Smooth muscle cell (in vitro differentiated cells): Measurements from ENCODE around the gene PIP5K1B. TPM values are rescaled to one million over a fixed set of nuclear protein-coding genes. Genes with fewer than 3 reads are reported as not detected.

ENCODE experiments used
- DNase-seq: peaks from one replicate; lab custom pipeline; 2025; ENCODE audit not compliant: unreplicated experiment; lab: John Stamatoyannopoulos, UW
- H2AFZ ChIP-seq: fragments of 200-600 bp; sonication (generic); 2 replicates; pipeline ENCODE4 v1.6.0; 2016; ENCODE audit warnings: antibody characterized with exemption, low read depth, mild to moderate bottlenecking
- H3F3A ChIP-seq: fragments of 200-600 bp; sonication (generic); 2 replicates; pipeline ENCODE4 v1.6.0; 2017; ENCODE audit warnings: antibody characterized with exemption, low read depth
- H3K27ac ChIP-seq: fragments of 200-600 bp; sonication (generic); 2 replicates; pipeline ENCODE4 v1.5.1; 2016; ENCODE audit warnings: low read depth, mild to moderate bottlenecking
- H3K27me3 ChIP-seq: fragments of 200-600 bp; sonication (generic); 2 replicates; pipeline ENCODE4 v1.6.1; 2016; ENCODE audit warnings: low read depth, mild to moderate bottlenecking
- H3K36me3 ChIP-seq: fragments of 200-600 bp; sonication (generic); 2 replicates; pipeline ENCODE4 v1.5.1; 2016; ENCODE audit warnings: low read depth
- H3K4me1 ChIP-seq: fragments of 200-600 bp; sonication (generic); 2 replicates; pipeline ENCODE4 v1.5.1; 2016; ENCODE audit warnings: low read depth
- H3K4me2 ChIP-seq: fragments of 200-600 bp; sonication (generic); 2 replicates; pipeline ENCODE4 v1.6.0; 2016; ENCODE audit warnings: mild to moderate bottlenecking
- H3K4me3 ChIP-seq: fragments of 200-600 bp; sonication (generic); 2 replicates; pipeline ENCODE4 v1.5.1; 2016; ENCODE audit warnings: mild to moderate bottlenecking
- H3K79me2 ChIP-seq: fragments of 200-600 bp; sonication (generic); 2 replicates; pipeline ENCODE4 v1.6.0; 2016; ENCODE audit warnings: low read depth, mild to moderate bottlenecking
- H3K9ac ChIP-seq: fragments of 200-600 bp; sonication (generic); 2 replicates; pipeline ENCODE4 v1.6.0; 2016; ENCODE audit warnings: low read depth
- H3K9me3 ChIP-seq: fragments of 200-600 bp; sonication (generic); replicated peaks from 2 replicates; pipeline ENCODE4 v1.5.1; 2016; ENCODE audit warnings: low read depth
- H4K20me1 ChIP-seq: fragments of 200-600 bp; sonication (generic); 2 replicates; pipeline ENCODE4 v1.6.0; 2016; ENCODE audit warnings: low read depth
- CTCF ChIP-seq: fragments of 200-600 bp; sonication (generic); IDR thresholded peaks from 2 replicates; pipeline ENCODE4 v1.5.1; 2017; ENCODE audit warnings: borderline replicate concordance, mild to moderate bottlenecking, antibody characterized with exemption; ENCODE audit not compliant: insufficient read depth, poor library complexity, severe bottlenecking
- WGBS: methylation state at CpG from one replicate; pipeline ENCODE4 v1.1.7; 2016; ENCODE audit warnings: low lambda C conversion rate; 5-methylcytosine and 5-hydroxymethylcytosine counted together
- polyA plus RNA-seq: library from polyadenylated mRNA; unstranded; fragments of >200 nt; fragmentation: Nextera tagmentation; extraction: Ambion mirVana; gene quantifications from 2 replicates; pipeline ENCODE4 v1.2.1, GENCODE V29; 2016
- total RNA-seq: library from RNA; depleted of rRNA; stranded (reverse); fragments of >200 nt; gene quantifications from 2 replicates; pipeline ENCODE4 v1.2.3, GENCODE V29; 2014

Gene PIP5K1B
- total and polyA plus RNA-seq, 2 experiments from 2014 or later, result not detected

- H3K27ac ChIP-seq, result no peak overlapping the region
- H3K27me3 ChIP-seq, result no peaks in the 10 kb centered on the region
- WGBS, result 65% methylated on average over 2 of the region's 2 CpGs
- H3K4me2 ChIP-seq, result no peak overlapping the region
- no peak overlapping the region for H3K4me3 ChIP-seq
- no peaks in the 10 kb centered on the region for H3K4me1 ChIP-seq
- H3K79me2 ChIP-seq, result no peaks in the 10 kb centered on the region
- no peak overlapping the region for H2AFZ ChIP-seq
- no peak overlapping the region for H3K9ac ChIP-seq
- no peak for TF ChIP-seq CTCF
- no peaks in the 10 kb centered on the region for H3K36me3 ChIP-seq
- no peaks in the 10 kb centered on the region for H3F3A ChIP-seq
- H3K9me3 ChIP-seq, result no peaks in the 10 kb centered on the region
- DNase-seq, result no peak
- no peaks in the 10 kb centered on the region for H4K20me1 ChIP-seq
Observed at GRCh38 chr9:68950689-68951088, 245.6 kb downstream of the PIP5K1B start.

GRCh38 chr9:68951879-68952659 lies 247.0 kb downstream of the PIP5K1B start:
- H3K27ac ChIP-seq, result no peak overlapping the region
- no peaks in the 10 kb centered on the region for H3K27me3 ChIP-seq
- H3K4me2 ChIP-seq, result no peak overlapping the region
- no peaks in the 10 kb centered on the region for H3K9me3 ChIP-seq
- no peaks in the 10 kb centered on the region for H3K36me3 ChIP-seq
- H3K9ac ChIP-seq, result no peak overlapping the region
- H3K4me1 ChIP-seq, result no peaks in the 10 kb centered on the region
- H3K4me3 ChIP-seq, result no peak overlapping the region
- no peak for TF ChIP-seq CTCF
- H3F3A ChIP-seq, result no peaks in the 10 kb centered on the region
- no peaks in the 10 kb centered on the region for H4K20me1 ChIP-seq
- no peaks in the 10 kb centered on the region for H3K79me2 ChIP-seq
- no peak overlapping the region for H2AFZ ChIP-seq
- no peak for DNase-seq
- 92% methylated on average over 8 of the region's 8 CpGs for WGBS

- WGBS, result 96% methylated on average over 1 of the region's 1 CpG
- H3K27me3 ChIP-seq, result no peaks in the 10 kb centered on the region
Observed at GRCh38 chr9:68953771-68954170, 248.7 kb downstream of the PIP5K1B start.

More at GRCh38 chr9:68953771-68954170, 248.7 kb downstream of the PIP5K1B start:
- Histone ChIP-seq H3K36me3 (no peaks in the 10 kb centered on the region), H4K20me1 (no peaks in the 10 kb centered on the region), H2AFZ (no peak overlapping the region), H3K9ac (no peak overlapping the region), H3K4me3 (no peak overlapping the region), H3K79me2 (no peaks in the 10 kb centered on the region), H3K4me2 (no peak overlapping the region), H3F3A (no peaks in the 10 kb centered on the region), H3K4me1 (no peaks in the 10 kb centered on the region), H3K27ac (no peak overlapping the region), H3K9me3 (no peaks in the 10 kb centered on the region)
- TF ChIP-seq CTCF, result no peak
- no peak for DNase-seq
